KOPT-K1 (cell line): ENCODE data around the gene HECTD1.

Experiments
- H3K27ac ChIP-seq: fragments of 200-600 bp; sonication (generic); 2 replicates; pipeline ENCODE4 v1.5.1; 2016; ENCODE audit warnings: antibody characterized with exemption, mild to moderate bottlenecking, low read depth, low read length; ENCODE audit not compliant: poor library complexity, severe bottlenecking
- H3K36me3 ChIP-seq: fragments of 200-600 bp; sonication (generic); 2 replicates; pipeline ENCODE4 v1.5.1; 2017; ENCODE audit warnings: antibody characterized with exemption, mild to moderate bottlenecking, low read length, moderate library complexity; ENCODE audit not compliant: insufficient read depth
- H3K9me3 ChIP-seq: fragments of 200-600 bp; sonication (generic); 2 replicates; pipeline ENCODE4 v1.5.1; 2017; ENCODE audit warnings: antibody characterized with exemption, low read length, mild to moderate bottlenecking; ENCODE audit not compliant: insufficient read depth, poor library complexity, severe bottlenecking

HECTD1 gene

DNA sequence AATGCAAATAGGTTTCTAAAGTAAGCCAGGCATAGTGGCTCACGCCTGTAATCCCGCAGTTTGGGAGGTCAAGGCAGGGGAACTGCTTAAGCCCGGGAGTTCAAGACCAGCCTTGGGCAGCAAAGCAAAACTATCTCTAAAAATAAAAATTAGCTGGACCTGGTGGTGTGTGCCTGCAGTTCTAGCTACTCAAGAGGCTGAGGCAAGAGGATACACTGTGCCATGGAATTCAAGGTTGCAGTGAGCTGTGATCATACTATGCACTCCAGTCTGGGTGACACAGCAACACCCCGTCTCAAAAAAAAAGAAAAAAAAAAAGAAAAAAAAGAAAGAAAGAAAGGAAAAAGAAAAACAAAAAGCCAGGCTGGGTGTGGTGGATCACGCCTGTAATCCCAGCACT, 46.3 kb downstream of the HECTD1 start:
- H3K9me3 ChIP-seq, result no peaks in the 10 kb centered on the region
- H3K36me3 ChIP-seq, result peaks cover 91% of the 10 kb centered on the region
- no peak overlapping the region for H3K27ac ChIP-seq

DNA sequence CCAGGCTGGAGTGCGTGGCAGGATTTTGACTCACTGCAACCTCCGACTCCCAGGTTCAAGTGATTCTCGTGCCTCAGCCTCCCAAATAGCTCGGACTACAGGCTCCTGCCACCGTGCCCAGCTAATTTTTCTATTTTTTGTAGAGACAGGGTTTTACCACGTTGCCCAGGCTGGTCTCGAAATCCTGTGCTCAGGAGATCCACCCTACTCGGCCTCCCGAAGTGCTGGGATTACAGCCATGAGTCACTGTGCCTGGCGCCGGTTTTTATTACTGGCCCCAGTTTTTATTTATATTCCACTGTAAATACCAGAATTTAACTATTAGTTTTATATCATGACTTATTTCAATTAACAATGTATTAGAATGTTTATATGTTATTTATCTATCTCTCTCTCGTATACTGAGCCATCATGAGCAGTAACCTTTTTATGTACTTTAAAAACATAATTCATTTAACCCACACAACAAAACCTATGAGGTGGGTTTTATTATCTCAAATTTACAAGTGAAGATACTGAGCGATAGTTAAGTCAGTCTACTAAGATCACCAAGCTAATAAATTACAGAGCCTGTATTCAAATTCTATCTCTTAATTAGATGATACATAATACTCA, 47.8 kb downstream of the HECTD1 start:
- Histone ChIP-seq H3K9me3 (no peaks in the 10 kb centered on the region), H3K27ac (no peak overlapping the region), H3K36me3 (peaks cover 91% of the 10 kb centered on the region)

DNA sequence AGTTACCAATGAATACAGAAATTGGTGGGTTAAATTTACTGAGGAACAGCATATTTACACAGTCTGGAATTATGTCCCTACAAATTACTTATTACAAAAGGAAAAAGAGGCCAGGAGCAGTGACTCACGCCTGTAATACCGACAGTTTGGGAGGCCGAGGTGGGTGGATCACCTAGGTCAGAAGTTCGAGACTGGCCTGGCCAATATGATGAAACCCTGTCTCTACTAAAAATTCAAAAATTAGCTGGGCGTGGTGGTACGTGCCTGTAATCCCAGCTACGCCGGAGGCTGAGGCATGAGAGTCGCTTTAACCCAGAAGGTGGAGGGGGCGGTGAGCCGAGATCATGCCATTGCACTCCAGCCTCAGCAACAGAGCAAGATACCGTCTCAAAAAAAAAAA, 52.6 kb downstream of the HECTD1 start:
- Histone ChIP-seq H3K9me3 (no peaks in the 10 kb centered on the region), H3K27ac (no peak overlapping the region), H3K36me3 (peaks cover 87% of the 10 kb centered on the region)

DNA sequence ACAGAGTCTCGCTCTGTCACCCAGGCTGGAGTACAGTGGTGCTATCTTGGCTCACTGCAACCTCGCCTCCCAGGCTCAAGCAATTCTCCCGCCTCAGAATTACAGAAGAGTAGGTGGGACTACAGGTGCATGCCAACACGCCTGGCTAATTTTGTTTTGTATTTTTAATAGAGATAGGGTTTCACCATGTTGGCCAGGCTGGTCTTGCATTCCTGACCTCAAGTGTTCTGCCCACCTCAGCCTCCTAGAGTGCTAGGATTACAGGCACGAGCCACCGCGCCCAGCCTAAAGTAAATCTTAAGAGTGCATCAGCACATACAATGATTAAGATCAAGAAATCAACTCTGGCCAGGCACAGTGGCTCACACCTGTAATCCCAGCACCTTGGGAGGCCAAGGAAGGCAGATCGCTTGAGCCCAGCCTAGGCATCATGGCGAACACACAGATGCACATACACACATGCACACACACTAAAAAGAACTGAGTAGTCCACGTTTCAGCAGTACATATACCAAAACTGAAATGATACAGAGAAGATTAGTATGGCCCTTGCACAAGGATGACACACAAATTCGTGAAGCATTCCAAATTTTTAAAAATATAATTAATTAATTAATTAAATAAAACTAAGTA, 65.0 kb downstream of the HECTD1 start:
- H3K36me3 ChIP-seq, result peaks cover 95% of the 10 kb centered on the region

DNA sequence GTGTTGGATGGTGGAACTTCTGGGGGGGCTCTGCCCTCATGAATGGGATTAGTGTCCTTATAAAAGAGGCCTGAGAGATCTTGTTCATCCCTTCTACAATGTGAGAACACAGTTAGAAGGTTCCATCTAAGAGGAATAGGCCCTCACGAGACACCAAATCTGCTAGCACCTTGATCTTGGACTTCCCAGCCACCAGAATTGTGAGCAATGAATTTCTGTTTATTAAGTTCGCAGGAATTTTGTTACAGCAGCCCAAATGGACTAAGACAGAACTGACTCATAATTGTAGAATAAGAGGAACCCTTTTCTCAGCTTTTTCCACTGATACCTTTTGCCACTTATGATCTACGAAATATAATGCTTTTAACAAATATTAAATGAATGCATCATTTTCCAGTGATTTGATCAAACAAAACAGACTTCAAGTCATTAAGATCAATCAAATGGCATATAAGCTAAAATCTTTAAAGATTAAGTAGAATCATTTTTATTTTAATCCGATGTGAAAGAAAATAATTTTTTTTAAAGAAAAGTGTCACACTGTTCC, 68.2 kb downstream of the HECTD1 start:
- H3K9me3 ChIP-seq, result no peaks in the 10 kb centered on the region
- H3K36me3 ChIP-seq, result peaks cover 93% of the 10 kb centered on the region
- no peak overlapping the region for H3K27ac ChIP-seq

More for the DNA sequence above, 65.0 kb downstream of the HECTD1 start:
- Histone ChIP-seq H3K27ac (no peak overlapping the region), H3K9me3 (no peaks in the 10 kb centered on the region)

DNA sequence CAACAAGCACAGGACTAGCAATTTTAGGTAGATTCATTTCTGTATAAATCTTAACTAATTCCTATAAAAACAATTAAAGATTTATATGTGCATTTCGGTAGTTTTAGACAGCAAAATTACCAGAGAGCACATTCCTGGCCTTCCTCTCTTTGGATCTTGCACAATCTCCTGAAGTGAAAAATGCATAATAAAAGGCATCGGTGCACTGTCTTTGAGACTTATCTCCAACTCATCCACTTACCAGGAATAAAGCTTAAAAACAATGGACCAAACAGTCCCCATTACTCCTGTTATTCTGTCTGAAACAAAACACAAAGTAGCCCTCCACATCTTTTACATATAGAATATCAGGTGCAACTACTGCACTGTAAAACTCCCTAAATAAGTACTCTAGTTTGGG, 69.3 kb downstream of the HECTD1 start:
- no peaks in the 10 kb centered on the region for H3K9me3 ChIP-seq
- no peak overlapping the region for H3K27ac ChIP-seq
- peaks cover 93% of the 10 kb centered on the region for H3K36me3 ChIP-seq

DNA sequence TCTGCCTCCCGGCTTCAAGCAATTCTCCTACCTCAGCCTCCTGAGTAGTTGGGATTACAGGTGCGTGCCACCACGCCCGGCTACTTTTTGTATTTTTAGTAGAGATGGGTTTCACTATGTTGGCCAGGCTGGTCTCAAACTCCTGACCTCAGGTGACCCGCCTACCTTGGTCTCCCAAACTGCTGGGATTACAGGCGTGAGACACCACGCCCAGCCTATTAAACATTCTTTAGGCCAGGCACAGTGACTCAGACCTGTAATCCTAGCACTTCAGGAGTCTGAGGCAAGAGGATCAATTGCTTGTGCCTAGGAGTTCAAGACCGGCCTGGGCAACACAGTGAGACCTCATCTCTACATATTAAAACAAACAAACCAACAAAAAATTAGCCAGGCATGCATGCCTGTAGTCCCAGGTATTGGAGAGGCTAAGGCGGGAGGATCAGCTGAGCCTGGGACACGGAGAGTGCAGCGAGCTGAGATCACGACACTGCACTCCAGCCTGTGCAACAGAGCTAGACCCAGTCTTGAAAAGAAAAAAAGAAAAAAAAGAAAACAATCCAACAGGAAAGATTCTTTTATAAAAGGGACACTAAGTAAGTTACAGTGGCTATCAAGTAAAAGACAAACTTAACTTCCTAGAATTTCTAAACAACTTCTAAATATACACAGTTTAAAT, 70.2 kb downstream of the HECTD1 start:
- Histone ChIP-seq H3K27ac (no peak overlapping the region), H3K9me3 (no peaks in the 10 kb centered on the region), H3K36me3 (peaks cover 94% of the 10 kb centered on the region)

DNA sequence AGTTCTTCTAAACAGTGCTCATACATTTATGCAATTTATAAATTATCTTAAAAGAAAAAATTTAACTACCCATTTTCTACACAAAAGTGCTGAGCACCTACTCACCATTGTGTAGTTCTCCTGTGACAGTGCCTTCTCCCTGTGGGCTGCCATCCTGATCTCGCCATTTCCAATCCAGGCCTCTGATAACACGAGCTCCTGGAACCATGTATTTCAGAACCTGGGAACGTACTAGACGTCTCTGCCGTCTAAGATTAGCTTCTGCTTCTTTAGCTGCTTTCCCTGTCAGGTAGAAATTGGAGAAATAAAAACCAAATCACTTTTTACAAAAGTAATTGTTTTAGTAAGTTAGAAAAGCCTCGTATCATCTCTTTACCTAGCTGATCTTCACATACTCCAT, 74.5 kb downstream of the HECTD1 start:
- Histone ChIP-seq H3K36me3 (peaks cover 92% of the 10 kb centered on the region), H3K27ac (no peak overlapping the region), H3K9me3 (no peaks in the 10 kb centered on the region)

DNA sequence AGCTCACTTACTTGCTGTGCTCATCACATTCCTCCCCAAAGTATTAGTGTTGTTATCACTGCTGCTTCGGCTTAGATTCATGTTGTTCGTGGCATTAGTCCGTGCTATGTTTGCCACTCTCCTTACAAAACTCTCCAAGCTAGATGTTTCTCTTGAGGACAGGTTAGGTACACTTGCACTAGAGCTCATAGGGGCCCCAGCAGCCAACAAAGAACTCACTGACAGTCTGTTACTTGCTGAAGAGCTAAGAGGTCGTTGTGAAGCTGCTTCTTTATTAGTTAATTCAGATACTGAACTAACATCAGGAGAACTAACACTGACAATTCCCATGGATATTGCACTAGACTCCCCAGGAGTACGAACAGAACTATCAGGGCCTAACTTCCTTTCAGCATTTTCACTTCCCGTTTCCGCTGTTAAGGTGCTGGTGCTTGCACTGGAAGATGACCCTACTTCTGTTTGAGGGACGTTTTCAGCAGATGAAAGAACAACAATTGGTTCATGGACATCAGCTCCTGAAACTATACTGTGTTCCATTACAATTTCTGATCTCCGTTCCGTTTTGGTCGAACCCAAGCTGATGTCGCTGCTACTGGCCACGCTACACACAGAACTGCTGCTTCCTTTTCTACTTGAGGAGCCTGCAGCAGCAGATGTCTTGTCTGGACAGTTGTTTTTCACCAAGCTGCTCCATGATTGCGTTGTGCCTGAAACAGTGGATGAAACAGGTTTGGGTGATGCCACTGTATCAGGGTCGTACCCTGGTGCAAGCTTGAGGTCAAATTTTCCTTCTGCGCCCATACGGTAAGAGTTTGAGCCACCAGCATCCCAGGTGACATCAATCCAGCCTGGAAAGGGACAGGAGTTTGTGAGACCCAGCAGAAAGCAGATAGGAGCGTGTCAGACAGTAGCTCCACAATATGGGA, 78.7 kb downstream of the HECTD1 start:
- Histone ChIP-seq H3K27ac (no peak overlapping the region), H3K36me3 (peaks cover 84% of the 10 kb centered on the region), H3K9me3 (no peaks in the 10 kb centered on the region)

DNA sequence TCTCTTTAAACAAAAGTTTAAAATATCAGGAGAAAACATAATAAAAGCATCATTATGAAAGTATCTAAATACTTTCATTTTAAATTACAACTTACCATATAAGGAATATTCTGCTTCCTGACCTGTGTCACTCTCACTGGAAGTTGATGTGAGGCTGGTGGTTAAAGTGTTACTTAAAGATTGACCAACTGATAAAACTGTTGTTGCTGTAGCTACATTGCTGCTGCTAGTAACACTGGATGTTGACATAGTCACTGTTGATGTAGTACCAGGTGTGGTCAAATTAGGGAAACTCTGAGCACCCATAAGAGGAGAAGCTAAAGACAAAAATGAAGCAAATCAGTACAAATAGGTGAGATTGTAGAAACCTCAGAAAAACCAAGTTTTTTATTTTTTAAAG, 79.9 kb downstream of the HECTD1 start:
- Histone ChIP-seq H3K36me3 (peaks cover 84% of the 10 kb centered on the region), H3K9me3 (no peaks in the 10 kb centered on the region), H3K27ac (no peak overlapping the region)

DNA sequence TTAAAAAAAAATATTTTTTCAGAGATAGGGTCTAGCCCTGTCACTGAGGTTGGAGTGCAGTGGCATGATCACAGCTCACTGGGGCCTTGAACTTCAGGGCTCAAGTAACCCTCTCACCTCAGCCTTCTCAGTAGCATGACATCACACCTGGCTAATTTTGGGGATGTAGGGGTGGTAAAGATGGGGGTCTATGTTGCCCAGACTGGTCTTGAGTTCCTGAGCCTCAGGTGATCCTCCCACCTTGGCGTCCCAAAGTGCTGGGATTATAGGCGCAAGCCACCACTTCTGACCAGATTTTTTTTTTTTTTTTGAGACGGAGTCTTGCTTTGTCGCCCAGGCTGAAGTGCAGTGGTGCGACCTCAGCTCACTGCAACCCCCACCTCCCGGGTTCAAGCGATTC, 80.9 kb downstream of the HECTD1 start:
- H3K9me3 ChIP-seq, result no peaks in the 10 kb centered on the region
- no peak overlapping the region for H3K27ac ChIP-seq
- H3K36me3 ChIP-seq, result peaks cover 84% of the 10 kb centered on the region

DNA sequence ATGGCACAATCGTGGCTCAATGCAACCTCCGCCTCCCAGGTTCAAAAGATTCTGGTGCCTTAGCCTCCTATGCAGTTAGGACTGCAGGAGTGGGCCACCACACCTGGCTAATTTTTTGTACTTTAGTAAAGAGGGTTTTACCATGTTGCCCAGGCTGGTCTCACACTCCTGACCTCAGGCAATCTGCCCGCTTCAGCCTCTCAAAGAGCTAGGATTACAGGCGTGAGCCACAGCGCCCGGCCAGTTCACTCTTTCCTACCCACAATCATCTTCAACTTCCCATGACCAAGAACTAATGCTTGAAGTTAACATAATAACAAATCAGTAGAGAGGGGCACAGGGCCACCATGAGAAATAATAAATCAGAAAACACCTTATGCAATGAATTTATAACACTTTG, 82.4 kb downstream of the HECTD1 start:
- no peak overlapping the region for H3K27ac ChIP-seq
- no peaks in the 10 kb centered on the region for H3K9me3 ChIP-seq
- peaks cover 85% of the 10 kb centered on the region for H3K36me3 ChIP-seq

DNA sequence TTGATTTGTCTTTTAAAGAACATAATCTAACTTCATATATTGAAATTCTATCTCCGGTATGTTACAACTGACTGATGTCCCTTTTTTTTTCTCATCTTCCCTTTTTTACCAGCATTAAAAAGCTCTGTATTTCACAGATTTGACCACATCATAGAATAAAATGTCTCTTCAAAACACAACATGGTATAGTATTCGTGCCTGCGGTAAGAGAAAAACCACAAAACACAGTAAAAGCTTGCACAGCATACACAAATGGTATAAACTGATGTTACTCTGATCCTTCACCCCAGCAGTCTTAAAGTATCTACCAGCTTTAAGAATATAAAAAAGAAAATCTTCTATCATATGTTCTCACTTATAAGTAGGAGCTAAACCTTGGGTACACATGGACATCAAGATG, 83.4 kb downstream of the HECTD1 start:
- no peaks in the 10 kb centered on the region for H3K9me3 ChIP-seq
- H3K27ac ChIP-seq, result no peak overlapping the region
- H3K36me3 ChIP-seq, result peaks cover 87% of the 10 kb centered on the region

DNA sequence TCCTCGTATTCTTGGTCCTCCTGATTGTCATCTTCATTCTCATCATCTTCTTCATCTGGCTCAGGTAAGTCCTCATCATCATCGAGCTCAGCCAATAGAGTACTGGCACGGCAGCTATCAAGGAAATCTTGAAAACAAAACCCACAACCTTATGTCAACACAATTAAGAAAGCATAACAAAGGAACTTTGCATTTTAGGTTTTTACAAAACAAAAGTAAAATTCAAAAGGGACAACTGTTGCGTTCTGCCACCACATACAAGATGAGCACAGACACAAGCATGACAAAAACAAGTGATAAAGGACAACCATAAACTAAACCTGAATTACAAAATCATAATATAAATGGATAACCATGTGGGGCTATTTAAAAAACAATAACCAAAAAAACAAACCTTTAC, 84.7 kb downstream of the HECTD1 start:
- Histone ChIP-seq H3K27ac (no peak overlapping the region), H3K9me3 (no peaks in the 10 kb centered on the region), H3K36me3 (peaks cover 87% of the 10 kb centered on the region)
